K562 (cell line): ENCODE results near the gene GABRB3. TPM values are rescaled to one million over a fixed set of nuclear protein-coding genes. Genes with fewer than 3 reads are reported as not detected.

Experiments
- KDM1A ChIP-seq, 2 experiments: fragments of 450-650 bp; IDR thresholded peaks; 2 replicates each; pipeline ENCODE4 v1.6.1; 2016; ENCODE audit warnings: mild to moderate bottlenecking in 2 of 2
- ZNF830 ChIP-seq: fragments of 250-450 bp; sonication (Bioruptor Pico); IDR thresholded peaks from 2 replicates; pipeline ENCODE4 v1.5.0; 2021; ENCODE audit warnings: mild to moderate bottlenecking
- polyA plus RNA-seq, 8 experiments: library from polyadenylated mRNA; depleted of rRNA in 4 of 8; stranded (reverse) in 5 of 8; unstranded in 3 of 8; fragments of >200 nt; fragmentation: Nextera tagmentation in 2 of 8; fragmentation: Illumina TruSeq in 1 of 8; extraction: Ambion mirVana in 2 of 8; extraction: Trizol in 1 of 8; gene quantifications; 2 replicates each; pipeline versions ENCODE4 v1.2.1 to v1.2.3, GENCODE V29; 2011 to 2014; ENCODE audit warnings: inconsistent platforms in 1 of 8, missing spikeins in 1 of 8
- total RNA-seq, 7 experiments: library from RNA; depleted of rRNA in 6 of 7; stranded (reverse); fragments of >200 nt in 6 of 7; fragmentation: Illumina TruSeq in 2 of 7; extraction: Trizol in 2 of 7; gene quantifications; 2 replicates each; pipeline versions ENCODE4 v1.2.1 to v1.2.3, GENCODE V29; 2011 to 2021; ENCODE audit warnings: low replicate concordance in 1 of 7
- TF ChIP-seq, protein P1 (sequence below): sonication (generic); formaldehyde crosslinking; IDR thresholded peaks from 2 replicates; pipeline ENCODE4 v1.8.1; 2023; ENCODE audit warnings: missing genetic modification reagents, mild to moderate bottlenecking, borderline replicate concordance
- TF ChIP-seq, protein P2 (sequence below): fragments of 450-650 bp; formaldehyde crosslinking; IDR thresholded peaks from 2 replicates; pipeline ENCODE4 v1.4.0; 2020; ENCODE audit warnings: mild to moderate bottlenecking
- TF ChIP-seq, protein P3 (sequence below): fragments of 250-450 bp; sonication (Bioruptor Pico); IDR thresholded peaks from 2 replicates; pipeline ENCODE4 v1.5.0; 2021; ENCODE audit warnings: mild to moderate bottlenecking, moderate library complexity
- TF ChIP-seq, protein P4 (sequence below), 2 experiments: fragments of 450-650 bp; conservative IDR thresholded peaks; 2 replicates each; pipeline ENCODE4 v1.6.1; 2017; ENCODE audit warnings: mild to moderate bottlenecking in 2 of 2, moderate library complexity in 2 of 2

The GABRB3 gene
- total and polyA plus RNA-seq, 9 of the 15 experiments (the other 6 are each of a cell fraction or from before 2014, with no cell fraction given): 0.09 to 1.4 (median 0.49) TPM

DNA sequence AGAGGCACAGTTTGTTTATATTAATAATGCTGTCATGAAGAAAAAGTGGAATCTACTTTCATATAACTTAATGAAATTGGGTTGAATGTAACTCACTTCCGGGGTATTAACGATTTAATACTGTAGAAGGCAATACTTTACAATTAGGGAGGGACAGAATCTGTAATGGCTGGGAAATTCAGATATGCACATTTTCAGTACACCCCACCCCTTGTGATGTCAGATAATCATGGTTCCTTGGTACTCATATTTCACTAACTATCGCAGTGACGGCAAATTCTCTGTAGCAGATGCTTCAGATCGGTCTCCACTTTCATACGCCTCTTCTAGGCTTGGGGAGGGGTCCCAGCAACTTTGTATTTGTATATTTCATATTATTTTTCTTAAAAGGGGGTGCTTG is 207.3 kb downstream of the GABRB3 start (continued):
- TF ChIP-seq, protein P1, sequence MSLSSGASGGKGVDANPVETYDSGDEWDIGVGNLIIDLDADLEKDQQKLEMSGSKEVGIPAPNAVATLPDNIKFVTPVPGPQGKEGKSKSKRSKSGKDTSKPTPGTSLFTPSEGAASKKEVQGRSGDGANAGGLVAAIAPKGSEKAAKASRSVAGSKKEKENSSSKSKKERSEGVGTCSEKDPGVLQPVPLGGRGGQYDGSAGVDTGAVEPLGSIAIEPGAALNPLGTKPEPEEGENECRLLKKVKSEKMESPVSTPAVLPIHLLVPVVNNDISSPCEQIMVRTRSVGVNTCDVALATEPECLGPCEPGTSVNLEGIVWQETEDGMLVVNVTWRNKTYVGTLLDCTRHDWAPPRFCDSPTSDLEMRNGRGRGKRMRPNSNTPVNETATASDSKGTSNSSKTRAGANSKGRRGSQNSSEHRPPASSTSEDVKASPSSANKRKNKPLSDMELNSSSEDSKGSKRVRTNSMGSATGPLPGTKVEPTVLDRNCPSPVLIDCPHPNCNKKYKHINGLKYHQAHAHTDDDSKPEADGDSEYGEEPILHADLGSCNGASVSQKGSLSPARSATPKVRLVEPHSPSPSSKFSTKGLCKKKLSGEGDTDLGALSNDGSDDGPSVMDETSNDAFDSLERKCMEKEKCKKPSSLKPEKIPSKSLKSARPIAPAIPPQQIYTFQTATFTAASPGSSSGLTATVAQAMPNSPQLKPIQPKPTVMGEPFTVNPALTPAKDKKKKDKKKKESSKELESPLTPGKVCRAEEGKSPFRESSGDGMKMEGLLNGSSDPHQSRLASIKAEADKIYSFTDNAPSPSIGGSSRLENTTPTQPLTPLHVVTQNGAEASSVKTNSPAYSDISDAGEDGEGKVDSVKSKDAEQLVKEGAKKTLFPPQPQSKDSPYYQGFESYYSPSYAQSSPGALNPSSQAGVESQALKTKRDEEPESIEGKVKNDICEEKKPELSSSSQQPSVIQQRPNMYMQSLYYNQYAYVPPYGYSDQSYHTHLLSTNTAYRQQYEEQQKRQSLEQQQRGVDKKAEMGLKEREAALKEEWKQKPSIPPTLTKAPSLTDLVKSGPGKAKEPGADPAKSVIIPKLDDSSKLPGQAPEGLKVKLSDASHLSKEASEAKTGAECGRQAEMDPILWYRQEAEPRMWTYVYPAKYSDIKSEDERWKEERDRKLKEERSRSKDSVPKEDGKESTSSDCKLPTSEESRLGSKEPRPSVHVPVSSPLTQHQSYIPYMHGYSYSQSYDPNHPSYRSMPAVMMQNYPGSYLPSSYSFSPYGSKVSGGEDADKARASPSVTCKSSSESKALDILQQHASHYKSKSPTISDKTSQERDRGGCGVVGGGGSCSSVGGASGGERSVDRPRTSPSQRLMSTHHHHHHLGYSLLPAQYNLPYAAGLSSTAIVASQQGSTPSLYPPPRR: no peak
- TF ChIP-seq, protein P2, sequence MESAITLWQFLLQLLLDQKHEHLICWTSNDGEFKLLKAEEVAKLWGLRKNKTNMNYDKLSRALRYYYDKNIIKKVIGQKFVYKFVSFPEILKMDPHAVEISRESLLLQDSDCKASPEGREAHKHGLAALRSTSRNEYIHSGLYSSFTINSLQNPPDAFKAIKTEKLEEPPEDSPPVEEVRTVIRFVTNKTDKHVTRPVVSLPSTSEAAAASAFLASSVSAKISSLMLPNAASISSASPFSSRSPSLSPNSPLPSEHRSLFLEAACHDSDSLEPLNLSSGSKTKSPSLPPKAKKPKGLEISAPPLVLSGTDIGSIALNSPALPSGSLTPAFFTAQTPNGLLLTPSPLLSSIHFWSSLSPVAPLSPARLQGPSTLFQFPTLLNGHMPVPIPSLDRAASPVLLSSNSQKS (CRISPR knock-in tag): no peak
- TF ChIP-seq, protein P3, sequence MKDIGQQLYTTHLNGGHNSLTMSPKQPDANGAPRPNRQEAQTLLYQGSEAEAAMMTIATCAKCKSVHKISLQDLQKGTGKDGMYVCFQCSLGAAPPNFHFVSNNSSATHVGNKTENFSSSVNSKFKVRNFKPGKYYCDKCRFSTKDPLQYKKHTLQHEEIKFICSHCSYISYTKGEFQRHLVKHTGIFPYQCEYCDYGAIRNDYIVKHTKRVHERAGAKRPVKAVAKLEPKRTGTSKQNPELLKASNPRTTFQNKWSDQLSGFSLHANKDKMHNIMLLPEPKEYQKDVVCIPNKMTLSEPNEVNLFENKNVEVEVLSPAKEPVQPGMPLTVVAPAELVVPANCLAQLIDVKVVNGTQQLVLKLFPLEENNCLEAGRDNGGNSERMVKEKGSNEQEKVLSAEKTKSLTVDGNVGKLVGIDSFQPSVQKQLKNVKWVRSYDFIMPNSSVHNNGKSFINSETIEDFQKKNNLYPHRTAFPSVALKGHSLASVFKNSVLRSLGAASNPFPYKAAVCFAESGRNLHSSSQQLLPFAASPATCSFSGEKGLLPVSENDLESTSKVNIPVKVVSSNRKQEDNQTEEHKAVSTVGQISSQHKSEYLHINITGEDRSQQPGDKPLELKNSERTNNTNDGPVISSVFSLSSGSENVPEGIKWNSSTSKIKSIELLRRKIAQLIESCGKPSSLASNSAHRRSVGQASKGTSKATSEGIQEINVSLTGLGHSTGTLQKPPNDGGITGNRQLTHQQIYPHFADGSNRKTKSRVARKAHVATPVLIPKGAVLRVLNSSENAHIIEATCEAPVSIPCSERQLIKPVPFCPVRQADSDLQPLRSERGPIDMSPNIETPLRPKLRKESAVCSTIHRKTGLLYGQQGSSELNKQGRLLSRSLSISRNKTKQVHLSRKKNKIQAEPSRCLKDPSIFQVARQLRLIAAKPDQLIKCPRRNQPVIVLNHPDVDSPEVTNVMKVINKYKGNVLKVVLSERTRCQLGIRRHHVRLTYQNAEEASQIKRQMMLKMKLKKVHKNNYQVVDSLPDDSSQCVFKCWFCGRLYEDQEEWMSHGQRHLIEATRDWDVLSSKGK: no peak
- TF ChIP-seq, protein P4, sequence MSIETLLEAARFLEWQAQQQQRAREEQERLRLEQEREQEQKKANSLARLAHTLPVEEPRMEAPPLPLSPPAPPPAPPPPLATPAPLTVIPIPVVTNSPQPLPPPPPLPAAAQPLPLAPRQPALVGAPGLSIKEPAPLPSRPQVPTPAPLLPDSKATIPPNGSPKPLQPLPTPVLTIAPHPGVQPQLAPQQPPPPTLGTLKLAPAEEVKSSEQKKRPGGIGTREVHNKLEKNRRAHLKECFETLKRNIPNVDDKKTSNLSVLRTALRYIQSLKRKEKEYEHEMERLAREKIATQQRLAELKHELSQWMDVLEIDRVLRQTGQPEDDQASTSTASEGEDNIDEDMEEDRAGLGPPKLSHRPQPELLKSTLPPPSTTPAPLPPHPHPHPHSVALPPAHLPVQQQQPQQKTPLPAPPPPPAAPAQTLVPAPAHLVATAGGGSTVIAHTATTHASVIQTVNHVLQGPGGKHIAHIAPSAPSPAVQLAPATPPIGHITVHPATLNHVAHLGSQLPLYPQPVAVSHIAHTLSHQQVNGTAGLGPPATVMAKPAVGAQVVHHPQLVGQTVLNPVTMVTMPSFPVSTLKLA (conservative IDR thresholded peaks at IDR 0.05): no peak
- no peak for TF ChIP-seq KDM1A (IDR thresholded peaks at IDR 0.05)
- no peak for TF ChIP-seq ZNF830 (CRISPR knock-in tag)
- TF ChIP-seq, all 486 proteins: peak for 0
